Lung (tissue), 12 donors: Measurements from ENCODE around the gene THADA. TPM values are rescaled to one million over a fixed set of nuclear protein-coding genes. Genes with fewer than 3 reads are reported as not detected.

Experiments
- ATAC-seq: fragments of 200-7000 bp; cut with Tn5 transposase; one replicate; pipeline ENCODE4 v1.9.1; 2020; ENCODE audit warnings: moderate number of reproducible peaks; ENCODE audit not compliant: insufficient read depth, low FRiP score
- DNase-seq, 3 donors: peaks; one replicate each; pipeline ENCODE4 v3.0.0-alpha.2; 2013 to 2017
- H3K27ac ChIP-seq, 2 donors: one replicate each; pipeline ENCODE4 v1.5.1; 2013; ENCODE audit warnings: mild to moderate bottlenecking in 2 of 2, moderate library complexity in 2 of 2, control low read depth in 1 of 2, inconsistent platforms in 1 of 2, low read depth in 1 of 2, low read length in 1 of 2
- H3K27me3 ChIP-seq, 3 donors: one replicate each; pipeline ENCODE4 v1.5.1; 2013; ENCODE audit warnings: low read length in 2 of 3; ENCODE audit not compliant: control insufficient read depth in 3 of 3, insufficient read depth in 3 of 3
- H3K36me3 ChIP-seq, 4 donors: one replicate each; pipeline ENCODE4 v1.5.1; 2013; ENCODE audit warnings: low read length in 4 of 4, mild to moderate bottlenecking in 1 of 4, moderate library complexity in 1 of 4; ENCODE audit not compliant: control insufficient read depth in 4 of 4, insufficient read depth in 4 of 4
- H3K4me1 ChIP-seq, 5 donors: one replicate each; pipeline ENCODE4 v1.5.1; 2013; ENCODE audit warnings: low read length in 5 of 5, mild to moderate bottlenecking in 2 of 5, moderate library complexity in 1 of 5; ENCODE audit not compliant: control insufficient read depth in 5 of 5, insufficient read depth in 5 of 5
- H3K4me3 ChIP-seq: one replicate; pipeline ENCODE4 v1.5.1; 2013; ENCODE audit warnings: mild to moderate bottlenecking, control low read depth, moderate library complexity
- H3K9ac ChIP-seq, 2 donors: one replicate each; pipeline ENCODE4 v1.5.1; 2013; ENCODE audit warnings: low read length in 2 of 2, control low read depth in 1 of 2; ENCODE audit not compliant: insufficient read depth in 1 of 2
- H3K9me3 ChIP-seq, 4 donors: one replicate each; pipeline ENCODE4 v1.5.1; 2013; ENCODE audit warnings: low read length in 3 of 4, mild to moderate bottlenecking in 1 of 4, moderate library complexity in 1 of 4; ENCODE audit not compliant: control insufficient read depth in 4 of 4, insufficient read depth in 3 of 4
- CTCF ChIP-seq: IDR thresholded peaks from 2 replicates; pipeline ENCODE4 v1.5.1; 2012; ENCODE audit warnings: mild to moderate bottlenecking; ENCODE audit errors: control extremely low read depth, extremely low read depth
- WGBS, 2 donors: extraction: QIAGEN DNeasy Blood & Tissue Kit; methylation state at CpG; one replicate each; pipeline ENCODE4 v1.1.7; 2013; 5-methylcytosine and 5-hydroxymethylcytosine counted together
- polyA plus RNA-seq, 2 donors: library from polyadenylated mRNA; stranded (reverse); fragments of 200-250 nt; gene quantifications; one replicate each; pipeline ENCODE4 v1.2.1, GENCODE V29; 2013
- total RNA-seq, 2 donors: library from RNA; depleted of rRNA in 1 of 2; stranded (reverse); fragments of >200 nt in 1 of 2; gene quantifications; one replicate each; pipeline ENCODE4 v1.2.1, GENCODE V29; 2014 to 2021
- donor health status: control.
- donor health status: control.
- donor health status: Bipolar disorder and iron deficiency.
- donor health status: healthy.
- donor health status: DM: yes; HTN: yes; CAD: no.

THADA gene
- total and polyA plus RNA-seq, 4 donors, result 11.3 to 72.5 (median 25.2) TPM

DNA sequence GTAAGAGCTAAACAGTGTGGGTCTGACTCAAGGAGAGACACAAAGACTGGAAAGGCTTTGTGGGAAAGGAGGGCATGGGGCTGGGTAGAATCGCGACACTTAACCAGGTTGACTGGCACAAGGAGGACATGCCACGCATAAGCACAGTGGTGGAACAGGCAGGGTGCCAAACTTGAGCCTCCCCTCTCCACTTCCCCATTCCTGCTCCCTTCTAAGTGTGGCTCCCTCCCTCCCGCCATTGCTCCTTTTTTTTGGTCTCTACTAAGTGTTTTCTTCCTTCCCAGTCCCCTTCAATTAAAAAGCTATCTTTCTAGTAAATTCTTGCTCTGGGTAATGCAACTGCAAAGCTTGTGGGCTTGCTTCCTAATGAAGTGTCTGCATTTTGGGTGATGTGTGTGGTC lies 329.1 kb downstream of the THADA start:
- Histone ChIP-seq H3K27ac (peak overlapping the region in 1 of 2 donors; percentile 69), H3K36me3 (peaks cover 0 to 12% (median 0%) of the 10 kb centered on the region in 4 donors), H3K9me3 (no peaks in the 10 kb centered on the region), H3K9ac (peak overlapping the region in 1 of 2 donors; percentile 16), H3K4me3 (no peak overlapping the region), H3K4me1 (peaks cover 21 to 68% (median 42%) of the 10 kb centered on the region in 5 donors), H3K27me3 (no peaks in the 10 kb centered on the region)
- ATAC-seq (no peak), DNase-seq (peak; percentile 85 to 97 (median 94))
- 39 to 48% methylated on average over 4 of the region's 4 CpGs for WGBS, 2 donors
- TF ChIP-seq CTCF, result no peak

GRCh38 chr2:43265421-43265820 lies 330.4 kb downstream of the THADA start:
- WGBS, 2 donors, result 73 to 90% methylated on average over 9 of the region's 9 CpGs
- no peak for ATAC-seq
- H3K27ac ChIP-seq, result peak overlapping the region; percentile 28 to 67
- peaks cover 20 to 68% (median 42%) of the 10 kb centered on the region in 5 donors for H3K4me1 ChIP-seq
- TF ChIP-seq CTCF, result no peak
- peaks cover 0 to 8% (median 0%) of the 10 kb centered on the region in 4 donors for H3K36me3 ChIP-seq
- peak; percentile 71 to 87 (median 84) for DNase-seq
- peak overlapping the region in 1 of 2 donors; percentile 48 for H3K9ac ChIP-seq
- no peaks in the 10 kb centered on the region for H3K9me3 ChIP-seq
- no peaks in the 10 kb centered on the region for H3K27me3 ChIP-seq
- H3K4me3 ChIP-seq, result no peak overlapping the region

DNA sequence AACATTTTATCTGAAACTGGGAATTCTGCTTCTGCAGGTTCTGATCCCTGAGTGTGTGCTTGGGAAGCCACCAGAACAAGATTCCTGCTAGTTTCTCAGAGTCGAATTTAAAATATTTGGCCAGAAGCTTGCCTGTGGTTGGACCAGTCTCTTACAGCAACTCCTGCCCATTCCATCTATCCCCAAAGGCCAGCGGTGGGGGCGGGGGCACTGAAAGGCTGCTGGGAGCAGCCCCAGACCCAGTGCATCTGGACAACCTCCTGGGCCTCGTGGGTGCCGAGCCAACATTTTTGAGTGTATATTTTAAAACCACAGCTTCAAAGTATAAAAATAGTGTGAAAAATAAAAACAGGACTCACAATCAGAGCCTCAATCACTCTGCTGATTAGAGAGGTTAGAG lies 330.8 kb downstream of the THADA start:
- H3K9me3 ChIP-seq, result no peaks in the 10 kb centered on the region
- peak in 2 of 3 donors; percentile 59 to 60 for DNase-seq
- peak overlapping the region in 1 of 2 donors; percentile 28 for H3K27ac ChIP-seq
- no peak for TF ChIP-seq CTCF
- WGBS, 2 donors, result 78 to 85% methylated on average over 5 of the region's 5 CpGs
- H3K4me3 ChIP-seq, result no peak overlapping the region
- H3K27me3 ChIP-seq, result no peaks in the 10 kb centered on the region
- H3K9ac ChIP-seq, result peak overlapping the region in 1 of 2 donors; percentile 57
- ATAC-seq, result no peak
- peaks cover 0 to 7% (median 0%) of the 10 kb centered on the region in 4 donors for H3K36me3 ChIP-seq
- H3K4me1 ChIP-seq, result peaks cover 15 to 64% (median 40%) of the 10 kb centered on the region in 5 donors

GRCh38 chr2:43262951-43263350 lies 332.9 kb downstream of the THADA start:
- TF ChIP-seq CTCF, result no peak
- H3K9me3 ChIP-seq, result no peaks in the 10 kb centered on the region
- WGBS, 2 donors, result 74 to 79% methylated on average over 6 of the region's 6 CpGs
- ATAC-seq (no peak), DNase-seq (no peak)
- H3K27ac ChIP-seq, result no peak overlapping the region
- peaks cover 9 to 51% (median 21%) of the 10 kb centered on the region in 5 donors for H3K4me1 ChIP-seq
- no peak overlapping the region for H3K9ac ChIP-seq
- no peaks in the 10 kb centered on the region for H3K27me3 ChIP-seq
- no peak overlapping the region for H3K4me3 ChIP-seq
- H3K36me3 ChIP-seq, result peaks cover 0 to 7% (median 0%) of the 10 kb centered on the region in 4 donors
